HCT116 (cell line): ENCODE results near the gene RBFOX2.

Experiments used
- EZH2 ChIP-seq: fragments of 200-600 bp; sonication (generic); IDR thresholded peaks from 2 replicates; pipeline ENCODE4 v1.6.1; 2017; ENCODE audit warnings: antibody characterized with exemption, mixed run types
- POLR2A ChIP-seq: IDR thresholded peaks from 2 replicates; pipeline ENCODE4 v1.7.0; 2011; ENCODE audit warnings: borderline replicate concordance; ENCODE audit not compliant: insufficient read depth, insufficient read length; ENCODE audit errors: extremely low read depth
- POLR2AphosphoS5 ChIP-seq: IDR thresholded peaks from 2 replicates; pipeline ENCODE4 v1.6.1; 2011; ENCODE audit warnings: mild to moderate bottlenecking, low read depth, low read length, moderate library complexity
- RAD21 ChIP-seq: IDR thresholded peaks from 2 replicates; pipeline ENCODE4 v1.6.1; 2012; ENCODE audit warnings: low read depth, mild to moderate bottlenecking
- TF ChIP-seq, protein P1 (sequence below), 3 experiments: fragments of 200-600 bp in 1 of 3; sonication (generic) in 1 of 3; IDR thresholded peaks in 2 of 3; conservative IDR thresholded peaks in 1 of 3; 2 replicates each; pipeline ENCODE4 v1.5.1; 2012 to 2017; ENCODE audit warnings: low read depth in 2 of 3, low read length in 2 of 3, antibody characterized with exemption in 1 of 3, borderline replicate concordance in 1 of 3, control low read depth in 1 of 3, mild to moderate bottlenecking in 1 of 3, mixed read lengths in 1 of 3, mixed run types in 1 of 3, moderate library complexity in 1 of 3; ENCODE audit not compliant: insufficient read depth in 1 of 3
- TF ChIP-seq, protein P2 (sequence below): IDR thresholded peaks from 2 replicates; pipeline ENCODE4 v1.6.1; 2012

DNA sequence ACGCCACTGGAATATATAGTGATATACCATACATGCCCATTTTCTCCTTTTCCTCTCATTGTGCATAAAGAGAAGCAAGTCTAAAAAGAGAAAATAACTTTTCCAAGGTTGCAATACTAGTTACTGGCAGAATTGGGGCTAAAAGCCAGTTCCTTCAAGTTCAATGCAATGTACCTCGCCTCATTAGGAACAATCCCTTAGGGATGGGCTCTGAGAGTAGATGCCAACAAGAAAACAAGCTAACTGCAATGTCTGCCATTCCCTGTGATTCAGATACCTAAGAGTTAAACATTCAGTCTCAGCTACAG is 114.3 kb downstream of the RBFOX2 start:
- TF ChIP-seq, protein P1, sequence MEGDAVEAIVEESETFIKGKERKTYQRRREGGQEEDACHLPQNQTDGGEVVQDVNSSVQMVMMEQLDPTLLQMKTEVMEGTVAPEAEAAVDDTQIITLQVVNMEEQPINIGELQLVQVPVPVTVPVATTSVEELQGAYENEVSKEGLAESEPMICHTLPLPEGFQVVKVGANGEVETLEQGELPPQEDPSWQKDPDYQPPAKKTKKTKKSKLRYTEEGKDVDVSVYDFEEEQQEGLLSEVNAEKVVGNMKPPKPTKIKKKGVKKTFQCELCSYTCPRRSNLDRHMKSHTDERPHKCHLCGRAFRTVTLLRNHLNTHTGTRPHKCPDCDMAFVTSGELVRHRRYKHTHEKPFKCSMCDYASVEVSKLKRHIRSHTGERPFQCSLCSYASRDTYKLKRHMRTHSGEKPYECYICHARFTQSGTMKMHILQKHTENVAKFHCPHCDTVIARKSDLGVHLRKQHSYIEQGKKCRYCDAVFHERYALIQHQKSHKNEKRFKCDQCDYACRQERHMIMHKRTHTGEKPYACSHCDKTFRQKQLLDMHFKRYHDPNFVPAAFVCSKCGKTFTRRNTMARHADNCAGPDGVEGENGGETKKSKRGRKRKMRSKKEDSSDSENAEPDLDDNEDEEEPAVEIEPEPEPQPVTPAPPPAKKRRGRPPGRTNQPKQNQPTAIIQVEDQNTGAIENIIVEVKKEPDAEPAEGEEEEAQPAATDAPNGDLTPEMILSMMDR (IDR thresholded peaks at IDR 0.05 in 2 of 3, conservative IDR thresholded peaks at IDR 0.05 in 1 of 3; ENCODE audit: borderline replicate concordance in 1 of 3, insufficient read depth in 1 of 3, low read depth in 2 of 3, low read length in 2 of 3): no peak
- no peak for TF ChIP-seq POLR2A
- TF ChIP-seq, protein P2, sequence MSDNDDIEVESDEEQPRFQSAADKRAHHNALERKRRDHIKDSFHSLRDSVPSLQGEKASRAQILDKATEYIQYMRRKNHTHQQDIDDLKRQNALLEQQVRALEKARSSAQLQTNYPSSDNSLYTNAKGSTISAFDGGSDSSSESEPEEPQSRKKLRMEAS: no peak
- TF ChIP-seq RAD21: no peak
- no peak for TF ChIP-seq POLR2AphosphoS5
- TF ChIP-seq EZH2: no peak
